HG02943 (cell line): Measurements from ENCODE around the gene RPS6KL1.
"Not testable (repeated sequence)": the region's sequence is repeated elsewhere in the genome, so short reads cannot be mapped to it uniquely, and the experiment has no call there.

ENCODE experiments used
- ATAC-seq: cut with Tn5 transposase; IDR thresholded peaks from one replicate; pipeline ENCODE4 v1.9.1; 2021; ENCODE audit warnings: mild to moderate bottlenecking, low read depth, moderate library complexity; ENCODE audit not compliant: unreplicated experiment

The RPS6KL1 gene

GRCh38 chr14:74938531-74939495 lies 15.8 kb upstream of the RPS6KL1 start:
- no peak for ATAC-seq

- ATAC-seq: no peak
These were observed 14.1 kb upstream of the RPS6KL1 start for GRCh38 chr14:74937171-74937570.

GRCh38 chr14:74936731-74937130 lies 13.7 kb upstream of the RPS6KL1 start:
- ATAC-seq: no peak

GRCh38 chr14:74936151-74936550 lies 13.1 kb upstream of the RPS6KL1 start:
- no peak for ATAC-seq

- ATAC-seq: no peak
These were observed 12.3 kb upstream of the RPS6KL1 start for GRCh38 chr14:74935360-74935680.

- ATAC-seq: no peak
These were observed 11.7 kb upstream of the RPS6KL1 start for GRCh38 chr14:74934476-74935359.

GRCh38 chr14:74934041-74934440 lies 11.0 kb upstream of the RPS6KL1 start:
- no peak for ATAC-seq

- not testable (repeated sequence) for ATAC-seq
These were observed 9.9 kb upstream of the RPS6KL1 start for GRCh38 chr14:74932936-74933335.

GRCh38 chr14:74932401-74932901 lies 9.4 kb upstream of the RPS6KL1 start:
- no peak for ATAC-seq

GRCh38 chr14:74931744-74932143 lies 8.7 kb upstream of the RPS6KL1 start:
- not testable (repeated sequence) for ATAC-seq

GRCh38 chr14:74929242-74929641 lies 6.2 kb upstream of the RPS6KL1 start:
- no peak for ATAC-seq

- no peak for ATAC-seq
These were observed 4.2 kb upstream of the RPS6KL1 start for GRCh38 chr14:74927225-74927624.

- no peak for ATAC-seq
These were observed 1.0 kb upstream of the RPS6KL1 start for GRCh38 chr14:74924061-74924460.

- no peak for ATAC-seq
These were observed 891 bp downstream of the RPS6KL1 start for GRCh38 chr14:74921987-74922751.

GRCh38 chr14:74921053-74921620 lies 1.9 kb downstream of the RPS6KL1 start:
- no peak for ATAC-seq

GRCh38 chr14:74920281-74920680 lies 2.8 kb downstream of the RPS6KL1 start:
- no peak for ATAC-seq

GRCh38 chr14:74919421-74920165 lies 3.5 kb downstream of the RPS6KL1 start:
- ATAC-seq: no peak

- no peak for ATAC-seq
These were observed 4.7 kb downstream of the RPS6KL1 start for GRCh38 chr14:74918380-74918779.

GRCh38 chr14:74917646-74918081 lies 5.4 kb downstream of the RPS6KL1 start:
- ATAC-seq: no peak
